Left lobe of liver (tissue), 2 donors: Measurements from ENCODE around the gene INTS4. TPM values are rescaled to one million over a fixed set of nuclear protein-coding genes. Genes with fewer than 3 reads are reported as not detected.
A peak's percentile ranks its signal among the peaks of the same experiment; 100 is the strongest.
"Not testable (repeated sequence)": the region's sequence is repeated elsewhere in the genome, so short reads cannot be mapped to it uniquely, and the experiment has no call there.

Source experiments
- ATAC-seq: fragments of 200-7000 bp; cut with Tn5 transposase; one replicate; pipeline ENCODE4 v1.9.1; 2020; ENCODE audit warnings: mild to moderate bottlenecking, moderate library complexity
- DNase-seq: peaks from one replicate; pipeline ENCODE4 v3.0.0-alpha.2; 2020; ENCODE audit warnings: low spot score
- total RNA-seq: library from RNA; stranded (reverse); gene quantifications from one replicate; pipeline ENCODE4 v1.2.1, GENCODE V29; 2021
- donor health status: DM: no; HTN: no; CAD: no; lungs with moderate emphysema.
- donor health status: DM: no; HTN: yes; CAD: no.

Gene INTS4, protein sequence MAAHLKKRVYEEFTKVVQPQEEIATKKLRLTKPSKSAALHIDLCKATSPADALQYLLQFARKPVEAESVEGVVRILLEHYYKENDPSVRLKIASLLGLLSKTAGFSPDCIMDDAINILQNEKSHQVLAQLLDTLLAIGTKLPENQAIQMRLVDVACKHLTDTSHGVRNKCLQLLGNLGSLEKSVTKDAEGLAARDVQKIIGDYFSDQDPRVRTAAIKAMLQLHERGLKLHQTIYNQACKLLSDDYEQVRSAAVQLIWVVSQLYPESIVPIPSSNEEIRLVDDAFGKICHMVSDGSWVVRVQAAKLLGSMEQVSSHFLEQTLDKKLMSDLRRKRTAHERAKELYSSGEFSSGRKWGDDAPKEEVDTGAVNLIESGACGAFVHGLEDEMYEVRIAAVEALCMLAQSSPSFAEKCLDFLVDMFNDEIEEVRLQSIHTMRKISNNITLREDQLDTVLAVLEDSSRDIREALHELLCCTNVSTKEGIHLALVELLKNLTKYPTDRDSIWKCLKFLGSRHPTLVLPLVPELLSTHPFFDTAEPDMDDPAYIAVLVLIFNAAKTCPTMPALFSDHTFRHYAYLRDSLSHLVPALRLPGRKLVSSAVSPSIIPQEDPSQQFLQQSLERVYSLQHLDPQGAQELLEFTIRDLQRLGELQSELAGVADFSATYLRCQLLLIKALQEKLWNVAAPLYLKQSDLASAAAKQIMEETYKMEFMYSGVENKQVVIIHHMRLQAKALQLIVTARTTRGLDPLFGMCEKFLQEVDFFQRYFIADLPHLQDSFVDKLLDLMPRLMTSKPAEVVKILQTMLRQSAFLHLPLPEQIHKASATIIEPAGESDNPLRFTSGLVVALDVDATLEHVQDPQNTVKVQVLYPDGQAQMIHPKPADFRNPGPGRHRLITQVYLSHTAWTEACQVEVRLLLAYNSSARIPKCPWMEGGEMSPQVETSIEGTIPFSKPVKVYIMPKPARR
- total RNA-seq, result 10.1 TPM

DNA sequence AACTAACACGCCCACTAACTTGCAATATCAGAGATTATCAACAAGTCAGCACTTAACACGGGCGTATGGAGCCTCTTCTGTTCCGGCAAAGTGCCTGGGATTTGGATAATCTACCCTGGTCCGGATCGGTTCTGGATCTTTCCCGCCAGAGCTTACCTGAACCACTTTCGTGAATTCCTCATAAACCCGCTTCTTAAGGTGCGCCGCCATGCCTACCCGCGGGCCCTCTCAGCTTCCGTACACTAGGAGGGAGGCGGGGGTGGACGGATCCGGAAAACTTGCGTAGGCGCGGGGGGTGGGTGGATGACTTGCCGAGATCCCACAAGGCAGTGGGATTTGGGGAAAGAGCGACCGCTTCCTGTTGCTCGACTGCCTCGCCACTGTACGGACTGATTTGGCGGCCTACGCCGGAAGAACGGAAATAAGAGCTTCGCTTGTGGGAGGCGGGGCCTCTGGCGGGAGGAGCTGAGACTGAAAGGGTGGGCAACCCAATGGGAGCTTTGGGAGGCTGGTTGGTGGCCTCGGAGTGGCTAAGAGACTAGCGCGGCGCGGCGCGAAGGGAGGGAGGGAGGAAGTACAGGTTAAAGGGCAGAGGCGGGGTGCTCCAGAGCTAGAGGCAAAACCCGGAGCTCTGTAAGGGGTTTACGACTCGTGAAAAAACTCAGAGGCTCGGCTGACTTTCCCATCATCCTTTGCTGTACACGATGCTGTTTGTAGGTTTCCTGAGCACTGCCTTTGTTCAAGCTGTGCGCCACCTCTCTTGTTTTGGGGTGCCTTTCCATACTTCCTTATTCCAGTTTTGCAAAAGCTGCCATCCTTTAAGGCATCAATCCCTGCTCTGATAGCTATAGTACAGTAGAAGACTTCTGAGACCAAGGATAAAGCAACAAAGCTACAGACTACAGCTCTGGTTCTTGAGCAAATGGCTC is at the start of gene INTS4:
Gene INTS4 (minus strand): TSS at position 235 of the 929 bp plus-strand sequence. CDS start 25 bp downstream, at position 210.
- ATAC-seq (peak; percentile 98), DNase-seq (peak; percentile 100)

DNA sequence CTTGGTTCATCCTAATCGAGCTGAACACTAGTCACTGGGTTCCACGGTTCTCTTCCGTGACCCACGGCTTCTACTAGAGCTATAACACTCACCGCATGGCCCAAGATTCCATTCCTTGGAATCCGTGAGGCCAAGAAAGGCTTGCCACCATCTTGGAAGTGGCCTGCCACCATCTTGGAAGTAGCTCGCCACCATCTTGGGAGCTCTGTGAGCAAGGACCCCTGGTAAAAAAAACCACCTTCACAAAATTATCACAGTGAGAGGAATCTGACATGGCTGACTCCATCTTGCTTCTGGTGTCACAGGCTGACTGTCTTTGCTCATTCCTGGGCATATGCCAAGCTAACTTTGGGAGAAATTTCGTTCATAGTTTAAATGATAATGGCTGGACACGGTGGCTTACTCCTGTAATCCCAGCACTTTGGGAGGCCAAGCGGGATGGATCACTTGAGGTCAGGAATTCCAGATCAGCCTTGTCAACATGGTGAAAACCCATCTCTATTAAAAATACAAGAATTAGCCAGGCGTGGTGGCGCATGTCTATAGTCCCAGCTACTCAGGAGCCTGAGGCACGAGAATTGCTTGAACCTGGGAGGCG is 47.5 kb upstream of the INTS4 start:
- no peak for DNase-seq
- no peak for ATAC-seq

DNA sequence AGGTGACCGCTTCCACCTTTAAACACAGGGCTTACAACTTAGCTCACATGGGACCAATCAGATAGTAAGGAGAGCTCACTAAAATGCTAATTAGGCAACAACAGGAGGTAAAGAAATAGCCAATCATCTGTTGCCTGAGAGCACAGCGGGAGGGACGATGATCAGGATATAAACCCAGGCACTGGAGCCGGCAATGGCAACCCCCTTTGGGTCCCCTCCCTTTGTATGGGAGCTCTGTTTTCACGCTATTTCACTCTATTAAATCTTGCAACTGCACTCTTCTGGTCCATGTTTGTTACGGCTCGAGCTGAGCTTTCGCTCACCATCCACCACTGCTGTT is 46.9 kb upstream of the INTS4 start:
- ATAC-seq, DNase-seq: not testable (repeated sequence)

DNA sequence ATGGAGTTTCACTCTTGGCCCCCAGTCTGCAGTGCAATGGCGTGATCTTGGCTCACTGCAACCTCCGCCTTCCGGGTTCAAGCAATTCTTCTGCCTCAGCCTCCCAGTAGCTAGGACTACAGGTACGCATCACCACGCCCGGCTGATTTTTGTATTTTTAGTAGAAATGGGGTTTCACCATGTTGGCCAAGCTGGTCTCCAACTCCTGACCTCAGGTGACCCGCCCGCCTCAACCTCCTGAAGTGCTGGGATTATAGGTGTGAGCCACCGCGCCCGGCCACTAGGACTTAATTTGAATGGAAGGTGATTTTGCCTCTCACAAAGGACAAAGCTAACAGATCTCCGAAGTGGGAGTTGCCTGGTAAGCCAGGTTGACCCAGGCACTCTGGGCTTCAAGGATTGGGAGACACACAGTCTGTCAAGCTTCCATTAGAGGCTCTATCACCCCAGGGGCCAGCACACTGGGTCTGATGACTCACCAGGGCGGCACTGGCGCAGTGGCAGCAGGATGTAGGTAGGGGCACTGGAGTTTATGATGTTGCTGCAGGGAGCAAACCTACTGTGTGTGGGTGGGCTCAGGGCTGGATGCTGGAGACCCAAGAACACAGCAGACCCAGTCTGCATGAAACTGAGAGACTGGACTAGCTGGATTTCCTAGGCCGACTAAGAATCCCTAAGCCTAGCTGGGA is 46.4 kb upstream of the INTS4 start:
- ATAC-seq, result no peak
- DNase-seq, result no peak

DNA sequence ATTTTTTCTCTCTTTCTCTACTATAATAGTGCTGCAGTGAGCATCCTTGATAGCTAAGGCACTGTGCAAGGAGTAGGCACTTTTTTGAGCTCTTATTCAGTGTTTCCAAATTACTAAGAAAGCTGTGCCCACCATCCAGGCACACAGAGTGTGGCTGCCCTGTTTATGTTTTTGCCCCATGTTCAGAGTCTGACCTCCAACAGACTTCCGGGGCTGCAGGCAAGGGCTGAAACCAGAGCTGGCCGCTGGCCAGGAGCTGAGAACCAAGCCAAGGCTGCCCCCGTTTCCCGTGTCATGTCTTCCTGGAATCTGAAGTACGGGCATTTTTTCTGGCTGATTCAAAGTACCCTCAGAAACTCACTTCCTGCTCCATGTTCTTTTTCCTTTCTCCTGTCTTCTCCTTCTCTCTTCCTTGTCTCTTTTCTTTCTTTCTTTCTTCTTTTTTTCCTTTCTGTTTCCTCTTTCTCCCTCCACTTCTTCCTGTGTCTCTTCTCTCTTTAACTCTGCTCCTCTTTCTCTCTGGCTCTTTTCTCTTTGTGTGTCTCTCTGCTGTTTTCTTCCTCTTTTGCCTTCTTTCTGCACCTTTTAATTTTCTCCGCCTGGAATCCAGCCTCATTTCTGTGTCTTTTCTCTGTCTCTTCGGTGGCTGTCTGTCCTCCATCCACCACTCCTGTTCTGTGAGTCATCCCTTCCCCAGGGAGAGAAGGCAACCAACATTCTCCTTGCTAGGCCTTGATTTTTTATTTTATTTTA is 45.6 kb upstream of the INTS4 start:
- DNase-seq (peak; percentile 62), ATAC-seq (no peak)

DNA sequence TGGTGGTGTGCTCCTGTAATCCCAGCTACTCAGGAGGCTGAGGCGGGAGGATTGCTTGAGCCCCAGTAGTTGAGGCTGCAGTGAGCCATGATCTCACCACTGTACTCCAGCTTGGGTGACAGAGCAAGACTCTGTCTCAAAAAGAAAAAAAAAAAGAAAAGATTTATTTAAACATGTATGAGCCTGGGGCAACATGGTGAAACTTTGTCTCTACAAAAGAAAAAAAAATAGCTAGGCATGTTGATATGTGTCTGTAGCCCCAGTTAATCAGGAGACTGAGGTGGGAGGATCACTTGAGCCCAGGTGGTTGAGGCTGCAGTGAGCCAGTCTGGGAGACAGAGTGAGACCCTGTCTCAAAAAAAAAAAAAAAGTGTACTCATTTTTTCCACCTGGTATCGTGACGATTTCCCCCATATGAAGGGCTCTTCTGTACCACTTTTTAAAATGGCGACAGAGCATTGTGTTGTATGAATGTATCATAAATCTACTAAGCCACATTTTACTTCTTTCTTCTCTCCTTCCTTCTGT is 45.0 kb upstream of the INTS4 start:
- DNase-seq, result no peak
- no peak for ATAC-seq

DNA sequence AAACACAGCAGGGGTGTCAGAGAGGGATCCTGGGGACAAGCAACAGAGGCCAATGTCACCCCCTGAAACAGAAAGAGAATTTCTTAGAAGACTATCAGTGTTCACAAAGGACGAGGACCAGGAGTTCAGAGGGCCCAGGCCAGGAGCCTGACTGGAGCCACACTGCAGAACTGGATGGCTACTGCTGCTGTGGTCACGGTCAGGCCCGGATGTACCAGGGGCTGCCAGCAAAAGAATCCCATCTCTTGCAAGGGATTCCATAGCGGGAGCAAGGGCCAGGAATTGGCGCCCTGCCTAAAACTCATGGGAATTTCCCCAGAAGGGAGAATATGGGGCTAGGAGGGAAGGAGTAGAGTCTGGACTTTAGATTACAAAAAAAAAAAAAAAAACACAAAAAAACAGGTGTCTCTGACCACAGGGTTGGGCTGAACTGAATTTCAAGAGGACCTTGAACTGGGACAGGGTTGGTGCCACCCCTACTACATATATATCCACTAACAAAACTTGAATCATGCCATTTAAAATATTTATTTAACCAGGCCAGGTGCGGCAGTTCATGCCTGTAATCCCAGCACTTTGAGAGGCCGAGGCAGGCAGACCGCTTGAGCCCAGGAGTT is 44.3 kb upstream of the INTS4 start:
- ATAC-seq, result peak; percentile 48
- DNase-seq, result peak; percentile 71

DNA sequence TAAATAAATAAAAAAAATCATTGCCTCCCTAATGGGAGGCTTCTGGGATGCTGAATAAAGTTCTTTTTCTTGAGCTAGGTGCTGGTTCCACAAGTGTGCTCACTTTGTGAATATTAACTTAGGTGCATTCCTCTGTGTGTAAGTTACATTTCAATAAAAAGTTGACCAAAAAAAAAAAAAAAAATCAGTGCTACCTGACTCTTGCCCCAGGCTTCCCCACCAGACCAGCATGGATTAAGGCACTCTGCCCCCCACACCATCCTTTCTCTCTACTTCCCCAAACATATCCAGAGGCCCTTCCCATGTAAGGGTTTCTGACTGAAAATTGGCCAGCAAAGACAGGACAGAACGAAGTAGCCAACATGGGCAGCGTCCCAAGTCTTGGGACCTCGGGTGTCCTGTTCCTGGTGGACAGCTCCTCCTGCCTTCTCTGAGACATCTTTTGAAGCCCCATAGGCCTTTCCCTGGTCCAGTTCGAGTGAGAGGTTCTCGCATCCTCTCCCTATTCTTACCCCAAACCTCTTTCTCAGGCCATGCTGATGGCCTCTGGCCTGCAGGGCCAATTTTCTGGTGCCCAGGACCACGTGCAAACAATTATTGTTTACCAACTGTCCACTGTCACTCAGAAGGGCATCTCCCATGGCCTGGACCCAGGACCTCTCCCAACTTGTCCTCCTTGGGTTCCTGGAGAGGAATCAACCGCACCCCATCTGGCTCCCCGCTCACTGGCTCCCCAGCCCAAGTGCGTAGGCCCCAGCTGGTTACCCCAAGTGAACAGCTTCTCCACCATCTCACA is 43.6 kb upstream of the INTS4 start:
- peak; percentile 67 for DNase-seq
- ATAC-seq, result peak; percentile 65

DNA sequence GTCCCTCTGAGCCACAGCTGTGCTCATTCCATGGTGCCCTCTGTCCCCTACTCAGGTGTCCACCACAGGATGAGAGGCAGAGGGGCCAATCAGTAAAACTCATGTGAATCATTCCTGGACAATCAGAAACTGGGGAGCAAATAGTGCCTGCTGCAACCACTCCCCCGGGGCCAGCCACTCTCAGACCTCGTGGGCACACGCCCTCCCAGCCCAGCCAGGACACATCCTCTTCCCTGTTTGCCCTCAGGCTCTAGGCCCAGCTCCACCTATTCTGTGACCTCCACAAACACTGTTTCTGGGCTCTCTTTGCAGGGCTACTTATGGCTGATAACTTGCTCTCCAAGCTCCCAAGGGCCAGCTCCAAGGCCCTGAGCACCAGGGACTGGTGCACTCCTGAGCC is 42.6 kb upstream of the INTS4 start:
- DNase-seq (peak; percentile 90), ATAC-seq (peak; percentile 88)

DNA sequence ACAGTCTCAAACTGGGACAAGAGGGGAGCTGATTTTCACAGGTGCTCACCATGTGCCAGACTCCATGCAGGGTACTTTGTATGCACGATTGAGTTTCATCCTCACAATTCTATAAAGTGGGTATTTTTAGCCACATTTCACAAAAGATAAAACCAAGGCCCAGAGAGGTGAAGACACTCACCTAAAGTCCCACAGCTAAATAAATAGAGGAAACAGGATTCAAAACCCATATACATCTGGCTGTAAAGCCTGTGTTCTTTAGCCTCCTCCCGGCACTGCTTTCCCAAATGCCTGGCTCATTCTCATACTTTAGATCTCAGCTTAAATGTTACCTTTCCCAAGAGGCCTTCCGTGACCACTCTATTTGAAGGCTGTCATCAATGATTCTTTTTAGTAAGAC is 41.8 kb upstream of the INTS4 start:
- ATAC-seq (no peak), DNase-seq (no peak)

DNA sequence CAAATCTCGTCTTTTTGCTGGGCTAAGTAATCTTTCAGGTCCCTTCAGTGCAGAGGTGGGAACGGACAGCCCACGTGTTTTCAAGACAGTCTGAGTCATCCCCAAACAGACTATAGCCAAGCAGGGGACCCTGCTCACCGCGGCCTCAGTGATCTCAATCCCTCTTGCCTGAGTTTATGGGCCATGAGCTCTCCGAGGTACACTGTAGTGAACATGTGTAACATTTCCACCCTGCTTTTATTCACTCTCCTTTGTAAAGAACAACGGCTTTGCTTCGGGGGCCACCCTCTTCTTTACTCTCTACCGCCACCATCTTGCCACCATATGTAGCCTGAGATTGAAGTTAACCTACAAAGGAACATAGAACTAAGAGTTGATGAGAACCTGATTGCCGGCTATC is 40.2 kb upstream of the INTS4 start:
- DNase-seq, result no peak
- ATAC-seq, result no peak

DNA sequence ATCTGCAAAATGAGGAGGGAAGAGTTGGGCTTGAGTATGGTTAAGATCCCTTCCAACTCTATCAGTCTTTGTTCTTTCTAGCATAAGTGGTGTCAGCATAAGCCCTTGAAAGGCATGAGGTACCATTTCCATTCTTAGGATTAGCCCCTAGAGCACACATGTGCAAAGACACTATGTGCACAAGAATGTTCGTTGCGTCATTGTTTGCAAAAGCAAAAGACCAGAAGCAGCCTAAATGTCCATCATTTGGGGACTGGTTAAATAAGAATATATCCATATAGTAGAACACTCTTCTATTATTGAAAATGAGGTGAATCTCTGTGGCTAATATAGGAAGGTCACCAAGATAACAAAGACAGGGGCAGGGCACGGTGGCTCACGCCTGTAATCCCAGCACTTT is 38.6 kb upstream of the INTS4 start:
- DNase-seq (no peak), ATAC-seq (no peak)

DNA sequence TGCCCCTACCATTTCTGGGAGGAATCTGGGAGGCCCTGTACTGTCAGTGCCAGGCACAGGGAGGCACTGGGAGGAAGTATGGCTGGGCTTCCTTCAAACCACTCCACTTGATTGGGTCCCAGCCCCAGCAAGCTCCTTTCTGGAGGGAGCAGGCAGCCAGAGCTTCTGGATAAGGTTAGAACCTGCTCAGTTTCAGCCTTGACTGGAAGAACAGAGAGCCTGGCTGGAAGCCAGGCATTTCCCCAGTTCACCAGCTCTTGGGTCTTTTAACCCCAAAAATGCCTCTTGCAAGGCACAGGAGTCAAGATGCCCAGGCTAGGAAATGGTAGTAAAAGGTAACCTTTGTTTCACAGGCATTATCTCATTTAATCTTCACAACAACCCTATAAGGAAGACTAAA is 37.6 kb upstream of the INTS4 start:
- ATAC-seq (no peak), DNase-seq (no peak)

DNA sequence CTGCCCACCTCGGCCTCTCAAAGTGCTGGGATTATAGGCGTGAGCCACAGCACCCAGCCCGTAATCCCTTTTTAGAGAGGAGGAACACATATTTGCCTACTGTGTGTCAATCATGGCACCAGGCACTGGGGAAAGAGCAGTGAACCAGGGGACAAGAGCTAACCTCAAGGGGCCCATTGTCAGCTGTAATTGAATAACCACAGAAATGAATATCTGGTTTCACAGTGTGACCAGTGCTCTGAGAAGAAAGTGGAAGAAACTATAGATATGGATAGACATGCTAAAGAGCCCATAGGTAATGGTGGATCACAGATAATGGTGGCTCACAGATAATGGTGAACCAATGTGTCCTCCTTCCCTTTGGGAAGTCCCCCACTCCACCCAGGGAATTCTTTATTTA is 37.2 kb upstream of the INTS4 start:
- no peak for DNase-seq
- no peak for ATAC-seq

DNA sequence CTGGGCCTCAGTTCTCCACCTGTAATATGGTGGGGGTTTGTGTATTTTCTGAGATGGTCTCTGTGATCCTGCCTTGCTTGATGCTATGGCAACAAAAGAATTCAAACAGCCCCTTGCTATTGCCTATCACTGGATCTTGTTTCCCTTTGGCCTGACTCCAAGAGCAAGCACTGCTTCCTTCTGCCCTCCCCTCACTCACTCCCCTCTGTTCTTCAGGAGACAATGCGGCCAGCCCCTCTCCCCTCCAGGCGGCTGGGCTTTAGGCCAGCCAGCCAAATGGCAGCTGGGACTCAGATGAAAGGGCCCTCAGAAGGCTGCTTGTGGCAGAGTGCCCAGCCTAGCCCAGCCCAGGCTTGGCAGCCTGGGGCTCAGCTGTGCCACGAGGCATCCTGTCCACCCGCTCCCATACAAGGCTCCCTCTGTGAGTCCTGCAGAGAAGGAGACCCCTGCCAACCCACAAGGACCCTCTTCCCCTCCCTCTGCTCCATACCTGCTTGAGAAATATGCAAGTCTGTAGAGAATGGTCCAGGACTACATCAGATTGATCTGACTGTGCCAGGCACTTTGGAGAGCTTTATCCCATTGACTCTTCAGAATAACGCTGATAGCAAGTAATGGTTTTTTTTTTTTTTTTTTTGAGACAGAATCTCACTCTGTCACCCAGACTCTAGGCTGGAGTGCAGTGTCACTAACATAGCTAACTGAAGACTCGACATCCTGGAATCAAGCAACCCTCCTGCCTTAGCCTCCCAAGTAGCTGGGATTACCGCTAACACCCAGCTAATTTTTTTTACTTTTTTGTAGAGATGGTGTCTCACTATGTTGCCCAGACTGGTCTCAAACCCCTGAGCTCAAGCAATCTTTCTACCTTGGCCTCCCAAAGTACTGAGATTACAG is 36.2 kb upstream of the INTS4 start:
- ATAC-seq (peak; percentile 93), DNase-seq (peak; percentile 66)

DNA sequence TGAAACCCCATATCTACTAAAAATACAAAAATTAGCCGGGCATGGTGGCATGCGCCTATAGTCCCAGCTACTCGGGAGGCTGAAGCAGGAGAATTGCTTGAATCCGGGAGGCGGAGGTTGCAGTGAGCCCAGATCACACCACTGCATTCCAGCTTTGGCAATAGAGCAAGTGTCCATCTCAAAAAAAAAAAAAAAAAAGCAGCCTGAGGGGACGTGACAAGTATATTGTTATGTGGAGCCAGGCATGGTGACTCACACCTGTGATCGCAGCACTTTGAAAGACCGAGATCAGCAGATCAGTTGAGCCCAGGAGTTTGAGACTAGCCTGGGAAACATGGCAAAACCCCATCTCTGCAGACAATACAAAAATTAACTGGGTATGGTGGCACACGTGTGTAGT is 34.0 kb upstream of the INTS4 start:
- not testable (repeated sequence) for ATAC-seq, DNase-seq

DNA sequence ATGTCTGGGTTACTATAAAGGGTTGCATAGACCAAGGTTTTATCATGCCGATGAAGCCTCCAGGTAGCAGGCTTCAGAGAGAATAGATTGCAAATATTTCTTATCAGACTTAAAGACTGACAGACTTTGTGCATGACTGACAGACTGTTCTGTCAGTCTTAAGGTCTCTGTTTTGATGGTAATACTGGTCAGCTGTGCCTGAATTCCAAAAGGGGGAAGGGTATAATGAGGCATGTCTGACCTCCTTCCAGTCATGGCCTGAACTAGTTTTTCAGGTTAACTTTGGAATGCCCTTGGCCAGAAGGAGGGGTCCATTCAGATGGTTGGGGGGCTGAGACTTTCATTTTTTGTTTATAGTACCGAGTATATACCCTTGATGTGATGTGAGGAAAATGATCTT is 33.3 kb upstream of the INTS4 start:
- DNase-seq, result no peak
- ATAC-seq, result no peak
